Measurements from ENCODE around the gene GPBAR1.

GPBAR1 gene

DNA sequence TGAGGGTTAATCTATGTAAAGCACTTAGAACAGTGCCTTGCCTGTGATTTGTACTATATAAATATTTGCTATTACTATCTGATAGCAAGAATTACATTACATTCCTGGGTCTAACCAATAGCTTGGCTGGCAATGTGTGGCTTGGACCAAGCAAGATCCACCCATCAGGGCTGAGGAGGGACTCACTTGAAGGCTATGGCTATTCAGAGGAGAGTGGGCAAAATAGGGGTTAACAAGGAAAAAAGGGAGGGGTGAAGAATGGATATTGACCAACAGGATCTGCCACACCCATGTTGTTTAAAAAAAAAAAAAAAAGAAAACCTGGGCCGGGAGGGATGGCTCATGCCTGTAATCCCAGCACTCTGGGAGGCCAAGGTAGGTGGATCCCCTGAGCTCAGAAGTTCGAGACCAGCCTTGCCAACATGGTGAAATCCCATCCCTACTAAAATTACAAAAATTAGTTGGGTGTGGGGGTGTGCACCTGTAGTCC is 51.5 kb downstream of the GPBAR1 start:
- no peak for DNase-seq

DNA sequence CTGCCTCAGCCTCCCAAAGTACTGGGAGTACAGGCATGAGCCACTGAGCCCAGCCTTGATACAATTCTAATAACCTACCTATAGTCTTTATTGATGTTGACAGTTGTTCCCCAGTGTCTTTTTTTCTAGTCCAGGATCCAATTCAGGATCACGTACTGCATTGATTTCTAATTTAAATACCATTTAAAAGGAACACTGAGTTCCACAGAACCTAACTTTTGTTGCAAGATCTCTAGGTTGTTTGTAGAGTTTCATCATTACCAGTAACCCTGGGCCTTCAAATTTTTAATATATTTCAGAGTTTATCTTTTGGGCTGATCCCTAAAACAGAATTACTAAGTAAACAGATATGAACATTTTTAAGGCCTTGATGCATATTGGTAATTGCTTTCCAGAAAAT is 52.5 kb downstream of the GPBAR1 start:
- no peak for DNase-seq

All from hematopoietic multipotent progenitor cell treated with erythropoietin and hydrocortisone succinate and interleukin-3 and kit ligand, for 8 days (in vitro differentiated cells).